LNCaP clone FGC (cell line): ENCODE results near the gene CTAG2.

Experiments used
- DNase-seq: peaks from one replicate; pipeline ENCODE4 v3.0.0-alpha.2; 2011; ENCODE audit warnings: low read depth
- H3K4me3 ChIP-seq: 2 replicates; pipeline ENCODE4 v1.5.1; 2011; ENCODE audit warnings: mild to moderate bottlenecking, low read depth, low read length, control low read depth
- TF ChIP-seq, protein P1 (sequence below): IDR thresholded peaks from 2 replicates; pipeline ENCODE4 v1.5.1; 2012; ENCODE audit warnings: mild to moderate bottlenecking; ENCODE audit not compliant: control insufficient read depth, insufficient read depth; ENCODE audit errors: extremely low read depth

The CTAG2 gene

DNA sequence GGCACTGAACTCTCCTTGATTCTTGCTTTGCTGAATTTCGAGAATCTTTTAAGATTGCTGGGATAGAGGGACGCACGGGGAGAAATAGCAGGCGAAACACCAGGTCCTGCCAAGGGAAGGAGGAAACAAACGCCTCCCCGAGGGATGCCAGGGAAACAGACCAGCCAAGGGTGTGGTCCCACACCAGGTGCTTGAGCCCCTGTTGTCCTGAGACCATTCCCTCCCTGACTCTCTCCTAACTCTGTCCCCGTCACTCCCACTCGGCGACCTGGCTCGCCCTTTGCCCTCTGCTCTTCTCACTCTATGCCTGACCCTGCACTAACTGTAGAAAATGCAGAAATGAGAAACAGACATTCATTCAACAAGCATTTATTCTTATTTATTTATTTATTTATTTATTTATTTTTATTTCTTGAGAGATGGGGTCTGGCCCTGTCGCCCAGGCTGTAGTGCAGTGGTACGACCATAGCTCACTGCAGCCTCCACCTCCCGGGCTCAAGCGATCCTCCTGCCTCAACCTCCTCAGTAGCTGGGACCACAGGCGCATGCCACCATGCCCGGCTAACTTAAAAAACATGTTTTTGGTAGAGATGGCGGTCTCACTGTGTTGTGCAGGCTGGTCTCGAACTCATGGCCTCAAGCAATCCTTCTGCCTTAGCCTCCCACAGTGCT lies 50.5 kb downstream of the CTAG2 start:
- TF ChIP-seq, protein P1, sequence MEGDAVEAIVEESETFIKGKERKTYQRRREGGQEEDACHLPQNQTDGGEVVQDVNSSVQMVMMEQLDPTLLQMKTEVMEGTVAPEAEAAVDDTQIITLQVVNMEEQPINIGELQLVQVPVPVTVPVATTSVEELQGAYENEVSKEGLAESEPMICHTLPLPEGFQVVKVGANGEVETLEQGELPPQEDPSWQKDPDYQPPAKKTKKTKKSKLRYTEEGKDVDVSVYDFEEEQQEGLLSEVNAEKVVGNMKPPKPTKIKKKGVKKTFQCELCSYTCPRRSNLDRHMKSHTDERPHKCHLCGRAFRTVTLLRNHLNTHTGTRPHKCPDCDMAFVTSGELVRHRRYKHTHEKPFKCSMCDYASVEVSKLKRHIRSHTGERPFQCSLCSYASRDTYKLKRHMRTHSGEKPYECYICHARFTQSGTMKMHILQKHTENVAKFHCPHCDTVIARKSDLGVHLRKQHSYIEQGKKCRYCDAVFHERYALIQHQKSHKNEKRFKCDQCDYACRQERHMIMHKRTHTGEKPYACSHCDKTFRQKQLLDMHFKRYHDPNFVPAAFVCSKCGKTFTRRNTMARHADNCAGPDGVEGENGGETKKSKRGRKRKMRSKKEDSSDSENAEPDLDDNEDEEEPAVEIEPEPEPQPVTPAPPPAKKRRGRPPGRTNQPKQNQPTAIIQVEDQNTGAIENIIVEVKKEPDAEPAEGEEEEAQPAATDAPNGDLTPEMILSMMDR, result no peak
- no peak overlapping the region for H3K4me3 ChIP-seq
- no peak for DNase-seq

DNA sequence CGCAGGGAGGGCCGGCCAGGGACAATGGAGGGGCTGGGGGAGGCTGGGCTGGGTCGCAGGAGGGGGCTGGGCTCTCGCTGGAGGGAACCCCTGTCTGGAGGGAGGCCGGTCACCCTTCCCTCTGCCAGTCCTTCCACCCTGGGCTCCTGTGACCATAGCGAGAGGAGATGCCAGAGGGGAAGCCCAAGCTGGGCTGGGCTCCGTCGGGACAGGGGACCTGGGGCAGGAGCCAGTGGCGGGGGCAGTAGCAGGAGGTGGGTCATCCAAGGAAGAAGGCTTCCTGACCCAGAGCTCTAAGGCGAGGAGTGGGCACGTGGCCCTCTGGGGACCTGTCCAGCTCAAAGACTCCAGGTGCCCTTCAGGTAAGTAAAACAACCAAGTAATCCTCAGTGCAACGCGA lies 51.2 kb downstream of the CTAG2 start:
- H3K4me3 ChIP-seq, result no peak overlapping the region
- no peak for DNase-seq
- TF ChIP-seq, protein P1, result no peak
